Mesendoderm (in vitro differentiated cells): ENCODE results near the gene NFYC.

Experiments
- DNase-seq: peaks from one replicate; pipeline ENCODE4 v3.0.0; 2013
- H2AK5ac ChIP-seq: 2 replicates; pipeline ENCODE4 v1.6.1; 2013; ENCODE audit warnings: low read length, inconsistent platforms
- H2BK120ac ChIP-seq: 2 replicates; pipeline ENCODE4 v1.6.1; 2013; ENCODE audit warnings: low read depth, mild to moderate bottlenecking, low read length, moderate library complexity, mixed read lengths
- H2BK15ac ChIP-seq: replicated peaks from 2 replicates; pipeline ENCODE4 v1.6.1; 2013; ENCODE audit warnings: low read depth, mild to moderate bottlenecking, moderate library complexity
- H2BK5ac ChIP-seq: 2 replicates; pipeline ENCODE4 v1.6.1; 2013; ENCODE audit warnings: low read length, inconsistent platforms
- H3K18ac ChIP-seq: 2 replicates; pipeline ENCODE4 v1.6.1; 2013; ENCODE audit warnings: mild to moderate bottlenecking, low read length, mixed read lengths
- H3K23ac ChIP-seq: one replicate; pipeline ENCODE4 v1.6.1; 2013; ENCODE audit warnings: low read length
- H3K27ac ChIP-seq: 2 replicates; pipeline ENCODE4 v1.5.1; 2013; ENCODE audit warnings: low read depth, mild to moderate bottlenecking, inconsistent platforms, low read length, moderate library complexity
- H3K27me3 ChIP-seq: 2 replicates; pipeline ENCODE4 v1.6.1; 2013; ENCODE audit warnings: low read length, control low read depth, mild to moderate bottlenecking, inconsistent platforms; ENCODE audit not compliant: insufficient read depth, poor library complexity
- H3K36me3 ChIP-seq: 2 replicates; pipeline ENCODE4 v1.6.1; 2013; ENCODE audit warnings: low read length, inconsistent platforms; ENCODE audit not compliant: control insufficient read depth, insufficient read depth
- H3K4ac ChIP-seq: one replicate; pipeline ENCODE4 v1.6.1; 2013; ENCODE audit warnings: low read depth, mild to moderate bottlenecking, low read length, moderate library complexity
- H3K4me1 ChIP-seq: 2 replicates; pipeline ENCODE4 v1.6.1; 2013; ENCODE audit warnings: low read depth, low read length, inconsistent platforms; ENCODE audit not compliant: control insufficient read depth
- H3K4me2 ChIP-seq: 2 replicates; pipeline ENCODE4 v1.6.1; 2013; ENCODE audit warnings: low read length
- H3K4me3 ChIP-seq: 2 replicates; pipeline ENCODE4 v1.5.1; 2013; ENCODE audit warnings: mild to moderate bottlenecking, low read length
- H3K56ac ChIP-seq: one replicate; pipeline ENCODE4 v1.6.1; 2013; ENCODE audit warnings: low read length
- H3K79me1 ChIP-seq: 2 replicates; pipeline ENCODE4 v1.6.1; 2013; ENCODE audit warnings: low read length, inconsistent platforms
- H3K79me2 ChIP-seq: 2 replicates; pipeline ENCODE4 v1.6.1; 2013; ENCODE audit warnings: mild to moderate bottlenecking, low read length; ENCODE audit not compliant: control insufficient read depth, insufficient read depth
- H3K9ac ChIP-seq: 2 replicates; pipeline ENCODE4 v1.6.1; 2013; ENCODE audit warnings: low read length, inconsistent platforms
- H4K5ac ChIP-seq: one replicate; pipeline ENCODE4 v1.6.1; 2013; ENCODE audit warnings: low read length
- H4K8ac ChIP-seq: one replicate; pipeline ENCODE4 v1.6.1; 2013; ENCODE audit warnings: low read depth, mild to moderate bottlenecking, control low read depth, low read length, moderate library complexity
- WGBS: extraction: QIAGEN DNeasy Blood & Tissue Kit; methylation state at CpG from one replicate; pipeline ENCODE4 v1.1.7; 2013; ENCODE audit warnings: low lambda C conversion rate, missing lambda C conversion rate; ENCODE audit not compliant: insufficient coverage; ENCODE audit errors: extremely low coverage; 5-methylcytosine and 5-hydroxymethylcytosine counted together

The NFYC gene

DNA sequence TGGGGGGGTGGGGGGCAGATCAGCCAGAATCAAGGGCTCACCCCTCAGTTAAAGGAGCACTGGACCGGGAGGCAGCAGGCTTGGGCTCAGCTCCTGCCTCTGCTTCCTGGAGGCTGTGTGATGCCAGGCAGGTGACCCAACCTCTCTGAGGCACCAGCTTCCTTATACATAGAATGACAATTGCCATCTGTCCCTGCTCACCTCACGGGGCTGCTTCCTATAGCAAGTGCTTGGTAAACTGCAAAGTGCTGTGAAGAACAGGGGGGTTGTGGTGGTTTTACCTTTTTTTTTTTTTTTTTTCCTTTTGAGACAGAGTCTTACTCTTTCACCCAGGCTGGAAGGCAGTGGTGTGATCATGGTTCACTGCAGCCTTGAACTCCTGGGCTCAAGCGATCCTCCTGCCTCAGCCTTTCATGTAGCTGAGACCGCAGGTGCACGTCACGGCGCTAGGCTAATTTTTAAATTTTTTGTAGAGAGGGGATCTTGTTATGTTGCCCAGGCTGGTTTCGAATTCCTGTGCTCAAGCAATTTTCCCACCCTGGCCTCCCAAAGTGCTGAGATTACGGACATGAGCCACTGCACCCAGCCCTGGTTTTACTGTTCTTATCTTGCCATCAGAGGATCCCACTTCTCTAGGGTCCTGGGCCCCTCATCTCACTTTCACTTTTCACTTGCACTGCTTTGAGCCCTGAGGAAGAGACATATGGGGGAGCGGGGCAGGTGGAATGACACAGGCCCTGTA, 103.6 kb downstream of the NFYC start:
- DNase-seq: no peak
- H3K79me2 ChIP-seq: no peaks in the 10 kb centered on the region
- H3K27me3 ChIP-seq: no peaks in the 10 kb centered on the region
- no peak overlapping the region for H4K5ac ChIP-seq
- H4K8ac ChIP-seq: no peak overlapping the region
- WGBS: no CpG with 5 or more reads among the region's 10 CpGs
- no peaks in the 10 kb centered on the region for H3K36me3 ChIP-seq
- H2BK15ac ChIP-seq: no peak overlapping the region
- no peak overlapping the region for H3K4me2 ChIP-seq
- no peak overlapping the region for H3K23ac ChIP-seq
- H3K4me3 ChIP-seq: no peak overlapping the region
- no peak overlapping the region for H3K9ac ChIP-seq
- H3K4ac ChIP-seq: no peak overlapping the region
- no peak overlapping the region for H2BK5ac ChIP-seq
- H3K56ac ChIP-seq: no peak overlapping the region
- H3K79me1 ChIP-seq: no peaks in the 10 kb centered on the region
- H2BK120ac ChIP-seq: no peak overlapping the region
- H2AK5ac ChIP-seq: no peak overlapping the region
- no peaks in the 10 kb centered on the region for H3K4me1 ChIP-seq
- no peak overlapping the region for H3K18ac ChIP-seq
- no peak overlapping the region for H3K27ac ChIP-seq

DNA sequence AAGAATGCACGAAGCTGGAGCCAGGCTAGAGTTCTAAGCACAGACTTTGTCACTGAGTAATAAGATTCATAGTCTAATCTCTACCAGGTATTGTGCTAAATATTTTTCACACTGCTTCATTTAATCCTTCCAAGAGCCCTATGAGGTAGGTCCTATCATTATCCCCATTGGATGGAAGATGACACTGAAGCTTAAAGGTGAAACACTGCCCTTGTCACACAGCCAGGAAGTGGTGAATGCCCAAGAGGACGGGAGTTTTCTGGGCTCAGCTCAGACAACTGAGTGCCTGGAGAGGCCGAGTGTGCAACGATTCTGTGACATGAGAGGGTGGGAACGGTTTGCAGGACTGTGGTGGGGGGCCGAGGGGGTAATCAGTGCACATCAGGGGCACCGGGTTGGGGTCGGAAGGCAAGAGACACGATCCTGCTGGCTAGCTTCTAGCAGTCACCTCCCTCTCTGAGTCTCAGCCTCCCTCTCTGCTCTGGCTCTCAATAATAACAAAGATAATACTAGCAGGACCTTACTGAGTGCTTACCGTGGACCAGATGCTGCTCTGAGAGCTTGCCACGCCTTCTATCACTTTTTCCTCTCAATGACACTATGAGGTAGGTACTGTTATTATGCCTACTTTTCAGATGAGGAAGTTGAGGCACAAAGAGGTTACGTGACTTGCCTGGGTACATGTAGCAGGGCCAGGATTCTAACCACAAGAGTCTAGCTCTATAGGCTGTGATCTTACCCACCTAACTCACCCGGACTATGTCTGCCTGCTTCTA, 104.5 kb downstream of the NFYC start:
- DNase-seq: no peak
- Histone ChIP-seq H2AK5ac (no peak overlapping the region), H3K4me1 (no peaks in the 10 kb centered on the region), H3K9ac (no peak overlapping the region), H3K36me3 (no peaks in the 10 kb centered on the region), H3K18ac (no peak overlapping the region), H3K56ac (no peak overlapping the region), H3K27me3 (no peaks in the 10 kb centered on the region), H4K8ac (no peak overlapping the region), H3K79me2 (no peaks in the 10 kb centered on the region), H3K79me1 (no peaks in the 10 kb centered on the region), H3K4me3 (no peak overlapping the region), H2BK5ac (no peak overlapping the region), H3K4me2 (no peak overlapping the region), H3K23ac (no peak overlapping the region), H3K4ac (no peak overlapping the region), H2BK120ac (no peak overlapping the region), H2BK15ac (no peak overlapping the region), H3K27ac (no peak overlapping the region), H4K5ac (no peak overlapping the region)
- WGBS: no CpG with 5 or more reads among the region's 13 CpGs

DNA sequence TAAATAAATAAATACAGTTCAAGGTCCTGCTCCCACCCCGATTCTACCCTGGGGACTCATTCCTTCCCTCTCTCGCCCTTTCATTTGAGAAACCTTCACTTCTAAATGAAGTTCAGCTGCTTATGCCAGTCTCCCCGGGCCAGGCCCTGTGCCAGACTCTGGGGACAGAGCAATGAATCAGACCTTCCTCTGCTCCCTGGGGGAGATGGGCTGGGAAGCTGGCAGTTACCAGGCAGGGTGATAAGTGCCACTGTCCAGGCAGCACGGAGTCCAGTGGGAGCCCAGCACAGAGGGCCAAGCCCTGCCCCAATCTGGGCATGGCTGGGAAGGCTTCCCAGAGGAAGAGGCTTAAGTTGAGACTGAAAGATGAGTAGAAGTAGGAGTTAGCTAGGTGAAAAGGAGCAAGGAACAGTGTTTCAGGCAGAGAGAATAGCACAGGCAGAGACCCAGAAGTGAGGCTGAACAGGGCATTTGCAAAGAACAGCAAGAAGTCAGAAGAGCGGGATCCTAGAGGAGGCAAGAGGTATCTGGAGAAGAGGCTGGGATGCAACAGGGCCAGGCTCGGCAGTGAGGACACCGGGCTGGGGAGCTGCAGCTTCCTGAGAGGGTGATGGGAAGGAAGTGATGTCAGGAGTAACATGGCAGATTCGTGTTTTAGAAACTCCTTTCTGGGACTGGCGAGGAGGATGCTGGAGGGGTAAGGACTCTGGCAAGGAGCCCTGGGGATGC, 105.6 kb downstream of the NFYC start:
- whole genome bisulfite sequencing: no CpG with 5 or more reads among the region's 9 CpGs
- Histone ChIP-seq H3K4me3 (no peak overlapping the region), H3K23ac (no peak overlapping the region), H3K27me3 (no peaks in the 10 kb centered on the region), H3K18ac (no peak overlapping the region), H2AK5ac (no peak overlapping the region), H3K27ac (no peak overlapping the region), H2BK15ac (no peak overlapping the region), H3K36me3 (no peaks in the 10 kb centered on the region), H4K5ac (no peak overlapping the region), H3K79me2 (no peaks in the 10 kb centered on the region), H3K56ac (no peak overlapping the region), H4K8ac (no peak overlapping the region), H3K4me2 (no peak overlapping the region), H3K9ac (no peak overlapping the region), H2BK120ac (no peak overlapping the region), H3K4me1 (no peaks in the 10 kb centered on the region), H2BK5ac (no peak overlapping the region), H3K4ac (no peak overlapping the region), H3K79me1 (no peaks in the 10 kb centered on the region)
- DNase-seq: no peak

DNA sequence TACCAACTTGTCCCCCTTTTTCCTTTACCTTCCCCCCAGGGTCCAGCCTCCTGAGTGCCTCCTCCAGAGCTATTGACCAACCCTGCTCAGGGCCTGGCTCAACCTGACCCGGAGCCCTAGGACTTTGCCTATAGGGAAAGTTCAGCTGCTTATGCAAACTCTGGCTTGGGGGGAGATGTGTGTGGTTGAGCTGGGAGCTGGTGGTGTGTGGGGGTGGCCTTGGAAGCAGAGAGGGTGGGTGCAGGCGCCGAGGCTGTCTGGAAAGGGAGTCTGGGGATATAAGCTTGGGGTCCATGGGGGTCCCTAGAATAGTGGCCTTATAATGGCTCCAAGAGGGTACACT, 106.1 kb downstream of the NFYC start:
- no peak overlapping the region for H4K8ac ChIP-seq
- no peak overlapping the region for H3K4me3 ChIP-seq
- no peak overlapping the region for H2BK120ac ChIP-seq
- H3K18ac ChIP-seq: no peak overlapping the region
- no peaks in the 10 kb centered on the region for H3K79me2 ChIP-seq
- no peak overlapping the region for H2BK5ac ChIP-seq
- H3K79me1 ChIP-seq: no peaks in the 10 kb centered on the region
- no peak overlapping the region for H4K5ac ChIP-seq
- no peak overlapping the region for H3K4ac ChIP-seq
- H3K27ac ChIP-seq: no peak overlapping the region
- H3K23ac ChIP-seq: no peak overlapping the region
- no peaks in the 10 kb centered on the region for H3K4me1 ChIP-seq
- no peaks in the 10 kb centered on the region for H3K36me3 ChIP-seq
- no peak overlapping the region for H3K56ac ChIP-seq
- H2BK15ac ChIP-seq: no peak overlapping the region
- H3K9ac ChIP-seq: no peak overlapping the region
- WGBS: no CpG with 5 or more reads among the region's 3 CpGs
- H2AK5ac ChIP-seq: no peak overlapping the region
- no peak overlapping the region for H3K4me2 ChIP-seq
- no peak for DNase-seq
- no peaks in the 10 kb centered on the region for H3K27me3 ChIP-seq

DNA sequence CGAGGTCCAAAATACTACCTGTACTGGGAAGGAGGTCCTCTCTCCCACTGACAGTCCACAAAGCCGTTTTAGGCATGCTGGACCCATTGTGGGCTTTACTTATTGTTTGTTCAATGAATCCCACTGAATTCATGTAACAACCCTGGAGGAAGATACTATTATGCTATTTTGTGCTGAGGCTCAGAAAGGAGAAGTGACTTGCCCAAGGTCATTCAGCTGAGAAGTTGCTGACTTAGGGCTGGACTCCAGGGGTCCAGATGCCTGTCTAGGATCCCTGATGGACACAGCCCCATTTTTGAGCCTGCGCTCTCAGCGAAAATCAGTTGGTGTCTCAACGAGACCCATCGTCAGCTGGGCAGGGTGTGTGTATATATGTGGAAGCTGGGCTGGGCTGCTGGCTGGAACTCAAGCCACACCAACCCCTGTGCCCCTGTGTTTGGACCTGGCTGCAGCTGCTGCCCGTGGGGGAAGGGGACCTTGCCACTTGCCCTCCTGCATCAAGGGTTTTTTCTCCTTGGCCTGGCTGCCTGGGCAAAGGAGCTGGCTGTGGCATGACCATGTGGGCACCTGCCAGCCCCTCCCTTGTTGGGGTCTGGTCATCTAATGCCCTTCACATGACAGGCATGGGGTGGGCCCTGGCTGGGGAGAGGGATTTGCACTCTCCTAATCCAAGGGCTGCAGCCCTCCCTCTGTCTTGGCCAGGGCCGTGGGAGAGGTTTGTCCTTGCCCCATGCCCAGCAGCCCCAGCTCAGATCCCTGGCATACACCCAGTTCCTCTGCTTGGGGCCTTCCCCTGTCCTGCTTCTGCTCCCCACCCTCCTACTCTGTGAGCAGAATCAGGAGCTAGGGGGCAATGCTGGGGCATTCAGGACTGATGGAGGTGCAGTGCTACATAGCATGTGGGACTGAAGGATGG, 107.1 kb downstream of the NFYC start:
- H3K4me1 ChIP-seq: no peaks in the 10 kb centered on the region
- H3K23ac ChIP-seq: no peak overlapping the region
- no peak overlapping the region for H3K4me2 ChIP-seq
- H3K36me3 ChIP-seq: no peaks in the 10 kb centered on the region
- DNase-seq: no peak
- H2BK5ac ChIP-seq: no peak overlapping the region
- no peak overlapping the region for H3K9ac ChIP-seq
- H2BK15ac ChIP-seq: no peak overlapping the region
- no peaks in the 10 kb centered on the region for H3K79me2 ChIP-seq
- no peak overlapping the region for H4K8ac ChIP-seq
- no peak overlapping the region for H3K4me3 ChIP-seq
- no peak overlapping the region for H3K56ac ChIP-seq
- no peak overlapping the region for H2AK5ac ChIP-seq
- no peaks in the 10 kb centered on the region for H3K79me1 ChIP-seq
- no peaks in the 10 kb centered on the region for H3K27me3 ChIP-seq
- no peak overlapping the region for H3K18ac ChIP-seq
- H3K4ac ChIP-seq: no peak overlapping the region
- H4K5ac ChIP-seq: no peak overlapping the region
- no peak overlapping the region for H3K27ac ChIP-seq
- no CpG with 5 or more reads among the region's 8 CpGs for WGBS
- no peak overlapping the region for H2BK120ac ChIP-seq
